Epithelial cell of esophagus (primary cell): ENCODE measurements around the gene CATSPER3.

ENCODE experiments used
- DNase-seq: peaks from one replicate; pipeline ENCODE4 v3.0.0; 2010; ENCODE audit warnings: low read depth
- H3K4me3 ChIP-seq: 2 replicates; pipeline ENCODE4 v1.5.1; 2011; ENCODE audit warnings: mild to moderate bottlenecking, low read length, control low read depth
- CTCF ChIP-seq: IDR thresholded peaks from 2 replicates; pipeline ENCODE4 v1.5.1; 2011; ENCODE audit warnings: low read depth, mild to moderate bottlenecking, low read length, control low read depth, inconsistent platforms; ENCODE audit not compliant: insufficient read depth; ENCODE audit errors: missing control alignments

The CATSPER3 gene

GRCh38 chr5:134937526-134937925 lies 30.2 kb upstream of the CATSPER3 start:
- no peak overlapping the region for H3K4me3 ChIP-seq
- no peak for DNase-seq
- no peak for TF ChIP-seq CTCF

GRCh38 chr5:134938030-134938429 lies 29.7 kb upstream of the CATSPER3 start:
- no peak overlapping the region for H3K4me3 ChIP-seq
- no peak for DNase-seq
- TF ChIP-seq CTCF = no peak

- TF ChIP-seq CTCF = no peak
- H3K4me3 ChIP-seq = no peak overlapping the region
- DNase-seq = no peak
Observed at GRCh38 chr5:134939500-134939899, 28.2 kb upstream of the CATSPER3 start.

- H3K4me3 ChIP-seq = no peak overlapping the region
- no peak for TF ChIP-seq CTCF
- no peak for DNase-seq
Observed at GRCh38 chr5:134943547-134943946, 24.2 kb upstream of the CATSPER3 start.

GRCh38 chr5:134944630-134945029 lies 23.1 kb upstream of the CATSPER3 start:
- DNase-seq = no peak
- H3K4me3 ChIP-seq = no peak overlapping the region
- no peak for TF ChIP-seq CTCF

GRCh38 chr5:134945041-134945440 lies 22.7 kb upstream of the CATSPER3 start:
- TF ChIP-seq CTCF = no peak
- no peak overlapping the region for H3K4me3 ChIP-seq
- no peak for DNase-seq

- TF ChIP-seq CTCF = no peak
- peak; percentile 41 for DNase-seq
- H3K4me3 ChIP-seq = no peak overlapping the region
Observed at GRCh38 chr5:134948911-134949310, 18.8 kb upstream of the CATSPER3 start.
